Activated CD8-positive, alpha-beta memory T cell treated with anti-CD3 and anti-CD28 coated beads for 1 hour (primary cell): ENCODE measurements around the gene PRDM12.

Experiments
- DNase-seq, 2 donors: peaks; one replicate each; pipeline ENCODE4 v3.0.0-alpha.2; 2020; ENCODE audit warnings: low read depth in 1 of 2; ENCODE audit errors: extremely low read depth in 1 of 2

PRDM12 gene

GRCh38 chr9:130664251-130665028 is at the start of gene PRDM12:
TSS of gene PRDM12 (plus strand) at chr9:130664594. CDS start at chr9:130664654, 60 bp downstream.
- no peak for DNase-seq

- no peak for DNase-seq
Observed at GRCh38 chr9:130616451-130616850, 47.9 kb upstream of the PRDM12 start.

DNA sequence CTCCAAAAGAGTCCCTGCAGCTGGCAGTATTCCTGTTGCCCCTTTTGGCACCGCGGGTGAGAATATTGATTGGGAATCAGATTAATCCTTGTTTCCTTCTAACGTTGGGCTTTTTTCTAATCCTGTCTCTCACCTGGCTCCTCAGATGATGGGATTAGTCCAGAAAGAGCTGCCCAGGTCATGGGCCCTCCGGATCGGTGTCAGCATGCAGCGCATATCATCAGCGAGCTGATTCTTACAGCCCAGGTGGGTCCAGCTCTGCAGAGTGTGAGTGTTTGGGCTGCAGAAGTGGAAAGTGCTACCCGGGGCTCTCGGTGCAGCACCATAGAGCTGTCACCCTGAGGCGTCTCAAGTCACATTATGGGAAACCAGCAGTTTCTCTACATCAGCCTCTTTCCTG is 40.9 kb upstream of the PRDM12 start:
- DNase-seq = no peak

DNA sequence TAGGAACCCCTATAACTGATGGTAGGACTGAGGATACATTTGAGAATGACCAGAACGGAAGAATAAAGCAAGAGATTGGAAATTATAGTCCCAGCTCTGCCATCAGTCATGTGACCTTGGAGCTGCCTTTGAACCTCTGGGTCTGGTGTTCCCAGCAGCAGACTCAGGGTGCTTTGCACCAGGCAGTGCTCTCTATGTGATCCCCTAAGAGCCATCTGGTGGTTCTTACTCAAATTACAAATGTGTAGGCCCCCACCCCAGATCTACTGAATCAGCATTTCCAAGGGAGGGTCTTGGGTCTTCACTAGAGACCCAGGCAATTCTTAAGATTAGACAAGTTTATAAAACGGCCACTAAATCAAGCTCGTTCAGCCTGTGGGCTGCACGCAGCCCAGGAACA is 40.2 kb upstream of the PRDM12 start:
- DNase-seq = no peak

- no peak for DNase-seq
Observed at GRCh38 chr9:130626249-130626996, 38.0 kb upstream of the PRDM12 start.

DNA sequence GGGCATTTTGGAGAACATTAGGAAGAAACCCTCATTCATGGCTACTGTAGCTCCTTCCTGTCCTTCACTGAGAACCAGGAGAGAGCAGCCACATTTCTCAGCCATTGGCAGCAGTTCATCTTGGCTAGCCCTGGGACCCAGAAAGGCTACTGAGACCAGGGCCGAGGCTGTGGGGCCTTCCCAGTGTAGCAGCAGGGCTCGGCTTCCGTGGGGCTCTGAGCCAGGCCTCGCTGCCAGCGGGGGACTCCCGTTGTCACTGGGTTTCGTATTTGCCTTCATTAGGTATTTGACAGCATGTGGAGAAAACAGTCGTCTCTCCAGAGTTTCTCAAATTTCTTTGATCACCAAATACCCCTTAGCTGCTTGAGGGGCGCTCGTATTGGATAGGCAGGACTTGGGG is 37.3 kb upstream of the PRDM12 start:
- no peak for DNase-seq

DNA sequence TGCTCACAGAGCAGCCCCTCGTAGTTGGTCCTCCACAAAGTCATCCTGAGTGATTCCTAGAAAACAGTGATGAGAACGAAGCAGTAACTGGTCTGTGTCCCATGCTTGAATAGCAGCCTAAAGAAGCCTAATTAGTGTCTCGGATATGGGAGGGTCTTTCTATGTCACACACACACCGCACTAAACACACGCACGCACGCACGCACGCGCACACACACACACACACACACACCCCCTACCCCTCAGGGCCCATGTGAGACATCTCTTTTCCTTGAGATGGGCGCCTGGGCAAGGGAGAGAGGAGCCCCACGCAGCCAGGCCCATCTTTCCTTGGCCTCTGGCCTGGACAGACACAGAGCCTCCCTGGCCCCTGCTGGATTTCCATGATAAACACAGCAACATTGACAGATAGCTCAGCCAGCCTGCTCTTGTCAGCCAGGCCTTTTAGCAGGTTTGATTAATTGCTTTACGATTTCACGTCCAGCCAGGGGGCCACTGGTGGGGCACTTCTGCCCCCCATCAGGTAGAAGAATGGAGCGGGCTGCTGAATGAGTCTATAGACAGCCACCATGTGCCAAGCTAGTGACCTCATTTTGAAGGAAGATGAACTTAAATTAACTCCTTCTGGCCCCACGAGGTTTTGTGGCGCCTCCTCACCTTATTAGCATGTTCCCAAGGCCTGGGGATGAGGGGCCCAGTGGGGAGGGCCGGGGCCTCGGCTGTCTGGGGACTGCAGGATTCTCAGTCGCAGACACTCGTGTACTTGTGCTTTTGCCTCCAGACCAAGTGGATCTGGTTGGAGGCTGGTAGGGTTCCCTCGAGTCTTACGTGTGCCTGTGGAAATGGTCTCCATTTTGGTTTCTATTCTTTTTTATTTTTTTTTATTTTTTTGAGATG is 36.2 kb upstream of the PRDM12 start:
- no peak for DNase-seq

GRCh38 chr9:130629443-130630070 is 34.8 kb upstream of the PRDM12 start:
- DNase-seq = no peak

GRCh38 chr9:130630071-130630450 is 34.3 kb upstream of the PRDM12 start:
- no peak for DNase-seq

- DNase-seq = no peak
Observed at GRCh38 chr9:130630506-130631330, 33.7 kb upstream of the PRDM12 start.

GRCh38 chr9:130631331-130632080 is 32.9 kb upstream of the PRDM12 start:
- DNase-seq = no peak

DNA sequence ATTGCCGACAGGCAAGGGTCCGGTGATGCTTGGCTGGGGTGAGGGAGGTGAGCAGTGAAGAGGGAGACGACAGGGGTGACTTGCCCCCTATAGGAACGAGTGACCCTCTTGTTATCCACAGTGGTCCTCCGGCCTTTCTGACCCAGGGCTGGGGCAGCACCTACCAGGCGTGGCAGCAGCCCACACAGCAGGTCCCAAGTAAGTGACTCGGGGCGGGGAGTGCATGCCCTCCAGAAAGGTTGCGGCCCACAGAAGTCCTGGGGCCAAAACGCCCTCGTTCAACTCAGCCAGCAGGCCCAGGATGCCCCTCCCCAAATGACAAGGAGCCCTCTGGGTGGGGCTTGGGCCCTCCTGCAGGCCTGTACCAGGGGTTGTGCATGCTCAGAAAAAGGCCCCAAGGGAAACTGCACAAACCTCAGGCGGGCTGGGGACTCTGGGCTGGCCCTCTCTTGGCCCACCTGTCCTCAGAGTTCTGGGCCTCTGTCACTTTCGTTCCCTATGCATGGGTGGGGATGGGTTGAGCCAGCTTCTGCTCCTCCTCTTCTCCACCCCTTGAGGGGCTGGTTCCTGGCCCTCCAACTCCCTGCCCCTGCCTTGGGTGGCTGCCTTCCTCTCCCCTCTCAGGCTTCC is 32.2 kb upstream of the PRDM12 start:
- DNase-seq = no peak

GRCh38 chr9:130632841-130633240 is 31.6 kb upstream of the PRDM12 start:
- no peak for DNase-seq

DNA sequence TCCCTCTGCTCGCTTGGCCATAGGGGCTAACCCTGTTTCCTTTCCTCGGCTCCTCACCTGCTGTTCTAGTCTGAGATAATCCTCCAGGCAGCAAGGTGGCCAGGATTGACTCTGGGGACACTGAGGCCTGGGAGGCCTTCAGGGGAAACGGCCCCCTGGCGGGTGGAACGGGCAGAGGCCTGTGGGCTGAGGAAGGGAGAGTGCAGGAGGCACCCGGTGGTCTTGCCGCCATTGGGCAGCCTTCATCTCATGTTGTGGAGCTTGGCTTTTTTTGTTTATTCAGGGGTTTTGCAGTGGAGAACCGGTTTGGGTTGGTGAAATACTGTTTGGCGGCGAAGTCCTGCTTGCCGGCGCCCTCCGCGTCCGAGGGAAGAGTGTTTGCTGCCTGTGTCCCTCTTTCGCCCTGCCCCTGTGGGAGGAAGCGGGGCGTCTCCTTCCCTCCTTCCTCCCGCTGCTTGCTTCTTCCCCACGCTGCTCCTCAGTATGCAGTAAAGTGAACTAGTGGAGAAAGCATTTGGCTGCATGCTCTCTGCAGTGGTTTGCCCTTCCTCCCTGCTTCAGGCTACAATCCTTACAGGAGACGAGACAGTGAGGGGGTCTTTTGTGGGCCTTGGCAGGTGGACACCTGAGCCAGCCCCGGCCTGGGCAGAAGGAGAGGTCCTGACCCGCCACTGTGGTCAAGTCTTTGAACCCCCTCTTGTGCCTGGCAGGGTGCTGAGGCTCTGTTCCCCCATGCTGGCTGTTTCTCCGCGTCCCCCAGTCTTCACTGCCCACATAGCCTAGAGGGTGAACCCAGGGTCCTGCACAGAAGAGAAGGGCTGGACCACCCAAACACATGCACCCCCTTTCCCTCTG is 30.8 kb upstream of the PRDM12 start:
- no peak for DNase-seq

GRCh38 chr9:130634191-130634768 is 30.1 kb upstream of the PRDM12 start:
- DNase-seq = no peak

GRCh38 chr9:130634801-130635200 is 29.6 kb upstream of the PRDM12 start:
- DNase-seq = no peak

- no peak for DNase-seq
Observed at GRCh38 chr9:130635306-130635705, 29.1 kb upstream of the PRDM12 start.
